ENCODE measurements around the gene KLHL40. TPM values are rescaled to one million over a fixed set of nuclear protein-coding genes. Genes with fewer than 3 reads are reported as not detected.

The KLHL40 gene
- total and polyA plus RNA-seq, 7 experiments from 2014 or later, result not detected

- intact Hi-C loops (cut with micrococcal nuclease), result no loop called here
- no peaks in the 10 kb centered on the region for H3K27me3 ChIP-seq (ENCODE audit: control insufficient read depth in 2 of 2, insufficient read depth in 2 of 2, low read length in 2 of 2)
- no peak overlapping the region for H3K27ac ChIP-seq (ENCODE audit: low read depth, low read length)
- Mint-ChIP-seq H3K36me3 (no peaks in the 10 kb centered on the region), H3K27me3 (peaks cover 0 to 11% (median 4%) of the 10 kb centered on the region in 5 donors), H3K4me3 (no peak overlapping the region), H3K9me3 (no peaks in the 10 kb centered on the region), H3K27ac (peak overlapping the region in 1 of 9 donors; percentile 46), H3K4me1 (peaks cover 0 to 15% (median 5%) of the 10 kb centered on the region in 7 donors)
- H3K4me3 ChIP-seq (ENCODE audit: low read length), result no peak overlapping the region
- H3K4me1 ChIP-seq (ENCODE audit: control insufficient read depth in 2 of 2, insufficient read depth in 2 of 2, low read length in 2 of 2), result peaks cover 0 to 6% of the 10 kb centered on the region in 2 donors
- DNase-seq, result no peak
- H3K36me3 ChIP-seq (ENCODE audit: control insufficient read depth in 2 of 3, insufficient read depth in 3 of 3, low read length in 3 of 3), result no peaks in the 10 kb centered on the region
- ChIA-PET CTCF (no interaction called here), POLR2A (no interaction called here)
- H3K9me3 ChIP-seq (ENCODE audit: control insufficient read depth in 2 of 3, low read length in 3 of 3), result no peaks in the 10 kb centered on the region
- no peak for ATAC-seq
Observed at GRCh38 chr3:42702982-42703694, 17.8 kb downstream of the KLHL40 start.

GRCh38 chr3:42703695-42704025, 18.3 kb downstream of the KLHL40 start:
- DNase-seq (peak in 1 of 9 donors; percentile 15), ATAC-seq (no peak)
- no peaks in the 10 kb centered on the region for H3K36me3 ChIP-seq (ENCODE audit: control insufficient read depth in 2 of 3, insufficient read depth in 3 of 3, low read length in 3 of 3)
- intact Hi-C loops (cut with micrococcal nuclease), result no loop called here
- H3K4me1 ChIP-seq (ENCODE audit: control insufficient read depth in 2 of 2, insufficient read depth in 2 of 2, low read length in 2 of 2), result peaks cover 0 to 3% of the 10 kb centered on the region in 2 donors
- Mint-ChIP-seq H3K27ac (no peak overlapping the region), H3K9me3 (no peaks in the 10 kb centered on the region), H3K4me3 (no peak overlapping the region), H3K27me3 (peaks cover 0 to 11% (median 4%) of the 10 kb centered on the region in 5 donors), H3K36me3 (no peaks in the 10 kb centered on the region), H3K4me1 (peaks cover 0 to 12% (median 3%) of the 10 kb centered on the region in 7 donors)
- POLR2A ChIA-PET, result no interaction called here
- H3K4me3 ChIP-seq (ENCODE audit: low read length), result no peak overlapping the region
- CTCF ChIA-PET, result no interaction called here
- H3K27me3 ChIP-seq (ENCODE audit: control insufficient read depth in 2 of 2, insufficient read depth in 2 of 2, low read length in 2 of 2), result no peaks in the 10 kb centered on the region
- H3K27ac ChIP-seq (ENCODE audit: low read depth, low read length), result no peak overlapping the region
- H3K9me3 ChIP-seq (ENCODE audit: control insufficient read depth in 2 of 3, low read length in 3 of 3), result no peaks in the 10 kb centered on the region

GRCh38 chr3:42704136-42704841, 19.0 kb downstream of the KLHL40 start:
- H3K27ac Mint-ChIP-seq, result no peak overlapping the region
- POLR2A ChIA-PET, result no interaction called here

GRCh38 chr3:42705058-42705767, 19.9 kb downstream of the KLHL40 start:
- Mint-ChIP-seq H3K27ac (no peak overlapping the region), H3K4me1 (peaks cover 0 to 5% (median 0%) of the 10 kb centered on the region in 7 donors), H3K4me3 (no peak overlapping the region), H3K9me3 (no peaks in the 10 kb centered on the region), H3K36me3 (peaks cover 0 to 3% (median 0%) of the 10 kb centered on the region in 5 donors), H3K27me3 (peaks cover 0 to 9% (median 2%) of the 10 kb centered on the region in 5 donors)
- ChIA-PET POLR2A (no interaction called here), CTCF (no interaction called here)
- Histone ChIP-seq H3K9me3 (ENCODE audit: control insufficient read depth in 2 of 3, low read length in 3 of 3) (no peaks in the 10 kb centered on the region), H3K4me3 (ENCODE audit: low read length) (no peak overlapping the region), H3K36me3 (ENCODE audit: control insufficient read depth in 2 of 3, insufficient read depth in 3 of 3, low read length in 3 of 3) (no peaks in the 10 kb centered on the region), H3K4me1 (ENCODE audit: control insufficient read depth in 2 of 2, insufficient read depth in 2 of 2, low read length in 2 of 2) (no peaks in the 10 kb centered on the region), H3K27ac (ENCODE audit: low read depth, low read length) (no peak overlapping the region), H3K27me3 (ENCODE audit: control insufficient read depth in 2 of 2, insufficient read depth in 2 of 2, low read length in 2 of 2) (no peaks in the 10 kb centered on the region)
- DNase-seq (peak in 1 of 9 donors; percentile 13), ATAC-seq (no peak)
- intact Hi-C loops (cut with micrococcal nuclease), result no loop called here

More at GRCh38 chr3:42704136-42704841, 19.0 kb downstream of the KLHL40 start:
- no peaks in the 10 kb centered on the region for H3K4me1 ChIP-seq (ENCODE audit: control insufficient read depth in 2 of 2, insufficient read depth in 2 of 2, low read length in 2 of 2)
- DNase-seq, result peak in 1 of 9 donors; percentile 19
- Mint-ChIP-seq H3K4me1 (peaks cover 0 to 9% (median 0%) of the 10 kb centered on the region in 7 donors), H3K9me3 (no peaks in the 10 kb centered on the region), H3K4me3 (no peak overlapping the region), H3K36me3 (no peaks in the 10 kb centered on the region), H3K27me3 (peaks cover 0 to 11% (median 4%) of the 10 kb centered on the region in 5 donors)
- no peaks in the 10 kb centered on the region for H3K9me3 ChIP-seq (ENCODE audit: control insufficient read depth in 2 of 3, low read length in 3 of 3)
- ATAC-seq, result no peak
- H3K36me3 ChIP-seq (ENCODE audit: control insufficient read depth in 2 of 3, insufficient read depth in 3 of 3, low read length in 3 of 3), result no peaks in the 10 kb centered on the region
- intact Hi-C loops (cut with micrococcal nuclease), result no loop called here
- H3K4me3 ChIP-seq (ENCODE audit: low read length), result no peak overlapping the region
- no peaks in the 10 kb centered on the region for H3K27me3 ChIP-seq (ENCODE audit: control insufficient read depth in 2 of 2, insufficient read depth in 2 of 2, low read length in 2 of 2)
- CTCF ChIA-PET, result no interaction called here
- H3K27ac ChIP-seq (ENCODE audit: low read depth, low read length), result no peak overlapping the region

GRCh38 chr3:42705962-42706585, 20.7 kb downstream of the KLHL40 start:
- no peaks in the 10 kb centered on the region for H3K9me3 ChIP-seq (ENCODE audit: control insufficient read depth in 2 of 3, low read length in 3 of 3)
- no peak for DNase-seq
- H3K27me3 Mint-ChIP-seq, result peaks cover 0 to 6% (median 0%) of the 10 kb centered on the region in 5 donors
- no peaks in the 10 kb centered on the region for H3K9me3 Mint-ChIP-seq
- ChIA-PET POLR2A (no interaction called here), CTCF (no interaction called here)
- peaks cover 0 to 3% (median 0%) of the 10 kb centered on the region in 7 donors for H3K4me1 Mint-ChIP-seq
- H3K27ac Mint-ChIP-seq, result no peak overlapping the region
- H3K36me3 ChIP-seq (ENCODE audit: control insufficient read depth in 2 of 3, insufficient read depth in 3 of 3, low read length in 3 of 3), result no peaks in the 10 kb centered on the region
- H3K4me3 Mint-ChIP-seq, result no peak overlapping the region
- H3K4me1 ChIP-seq (ENCODE audit: control insufficient read depth in 2 of 2, insufficient read depth in 2 of 2, low read length in 2 of 2), result no peaks in the 10 kb centered on the region
- H3K27me3 ChIP-seq (ENCODE audit: control insufficient read depth in 2 of 2, insufficient read depth in 2 of 2, low read length in 2 of 2), result no peaks in the 10 kb centered on the region
- H3K27ac ChIP-seq (ENCODE audit: low read depth, low read length), result no peak overlapping the region
- no peak for ATAC-seq
- intact Hi-C loops (cut with micrococcal nuclease), result no loop called here
- H3K4me3 ChIP-seq (ENCODE audit: low read length), result no peak overlapping the region
- peaks cover 0 to 3% (median 0%) of the 10 kb centered on the region in 5 donors for H3K36me3 Mint-ChIP-seq

- Histone ChIP-seq H3K4me1 (ENCODE audit: control insufficient read depth in 2 of 2, insufficient read depth in 2 of 2, low read length in 2 of 2) (no peaks in the 10 kb centered on the region), H3K27ac (ENCODE audit: low read depth, low read length) (no peak overlapping the region), H3K27me3 (ENCODE audit: control insufficient read depth in 2 of 2, insufficient read depth in 2 of 2, low read length in 2 of 2) (no peaks in the 10 kb centered on the region), H3K36me3 (ENCODE audit: control insufficient read depth in 2 of 3, insufficient read depth in 3 of 3, low read length in 3 of 3) (no peaks in the 10 kb centered on the region), H3K9me3 (ENCODE audit: control insufficient read depth in 2 of 3, low read length in 3 of 3) (no peaks in the 10 kb centered on the region), H3K4me3 (ENCODE audit: low read length) (no peak overlapping the region)
- peaks cover 0 to 3% (median 0%) of the 10 kb centered on the region in 5 donors for H3K36me3 Mint-ChIP-seq
- H3K9me3 Mint-ChIP-seq, result no peaks in the 10 kb centered on the region
- intact Hi-C loops (cut with micrococcal nuclease), result no loop called here
- CTCF ChIA-PET, result no interaction called here
- POLR2A ChIA-PET, result no interaction called here
- no peak overlapping the region for H3K4me3 Mint-ChIP-seq
- no peaks in the 10 kb centered on the region for H3K4me1 Mint-ChIP-seq
- ATAC-seq, result no peak
- H3K27ac Mint-ChIP-seq, result no peak overlapping the region
- H3K27me3 Mint-ChIP-seq, result peaks cover 0 to 4% (median 0%) of the 10 kb centered on the region in 5 donors
- no peak for DNase-seq
Observed at GRCh38 chr3:42706721-42707619, 21.6 kb downstream of the KLHL40 start.

Measured in naive thymus-derived CD4-positive, alpha-beta T cell (primary cell).